WTC11 (cell line): ENCODE measurements around the gene SRCIN1.

Experiments used
- AR ChIP-seq: fragments of 250-450 bp; sonication (Bioruptor Pico); IDR thresholded peaks from 2 replicates; pipeline ENCODE4 v1.9.0; 2021; ENCODE audit warnings: mild to moderate bottlenecking
- ATF1 ChIP-seq: sonication (generic); formaldehyde crosslinking; IDR thresholded peaks from 2 replicates; pipeline ENCODE4 v1.8.1; 2023; ENCODE audit warnings: mild to moderate bottlenecking, moderate library complexity, missing genetic modification reagents
- ATF2 ChIP-seq: sonication (generic); formaldehyde crosslinking; IDR thresholded peaks from 2 replicates; pipeline ENCODE4 v1.8.1; 2022; ENCODE audit warnings: low read depth, missing genetic modification reagents, borderline replicate concordance
- ATF3 ChIP-seq: sonication (generic); formaldehyde crosslinking; conservative IDR thresholded peaks from 2 replicates; pipeline ENCODE4 v1.8.1; 2022; ENCODE audit warnings: mild to moderate bottlenecking, missing genetic modification reagents
- MAX ChIP-seq: sonication (generic); formaldehyde crosslinking; IDR thresholded peaks from 2 replicates; pipeline ENCODE4 v1.8.0; 2022; ENCODE audit warnings: mild to moderate bottlenecking, missing genetic modification reagents
- RELA ChIP-seq: sonication (generic); formaldehyde crosslinking; IDR thresholded peaks from 2 replicates; pipeline ENCODE4 v1.8.1; 2022; ENCODE audit warnings: missing genetic modification reagents, mild to moderate bottlenecking, borderline replicate concordance
- RORB ChIP-seq: fragments of 250-450 bp; sonication (Bioruptor Pico); IDR thresholded peaks from 2 replicates; pipeline ENCODE4 v1.9.0; 2021; ENCODE audit warnings: mild to moderate bottlenecking
- USF2 ChIP-seq: sonication (generic); formaldehyde crosslinking; IDR thresholded peaks from 2 replicates; pipeline ENCODE4 v1.8.1; 2023; ENCODE audit warnings: mild to moderate bottlenecking, missing genetic modification reagents, moderate library complexity
- ZBTB43 ChIP-seq: sonication (generic); formaldehyde crosslinking; IDR thresholded peaks from 2 replicates; pipeline ENCODE4 v1.8.1; 2023; ENCODE audit warnings: mild to moderate bottlenecking, missing genetic modification reagents
- ZMAT4 ChIP-seq: fragments of 250-450 bp; sonication (Bioruptor Pico); IDR thresholded peaks from 2 replicates; pipeline ENCODE4 v1.9.0; 2021; ENCODE audit warnings: mild to moderate bottlenecking
- ZNF512 ChIP-seq: sonication (generic); formaldehyde crosslinking; IDR thresholded peaks from 2 replicates; pipeline ENCODE4 v1.8.1; 2022; ENCODE audit warnings: missing genetic modification reagents, borderline replicate concordance
- TF ChIP-seq, protein P1 (sequence below): fragments of 200-600 bp; IDR thresholded peaks from 2 replicates; pipeline ENCODE4 v1.8.0; 2022; ENCODE audit warnings: antibody characterized with exemption
- TF ChIP-seq, protein P2 (sequence below): sonication (generic); formaldehyde crosslinking; IDR thresholded peaks from 2 replicates; pipeline ENCODE4 v1.8.1; 2023; ENCODE audit warnings: mild to moderate bottlenecking, missing genetic modification reagents, moderate library complexity

DNA sequence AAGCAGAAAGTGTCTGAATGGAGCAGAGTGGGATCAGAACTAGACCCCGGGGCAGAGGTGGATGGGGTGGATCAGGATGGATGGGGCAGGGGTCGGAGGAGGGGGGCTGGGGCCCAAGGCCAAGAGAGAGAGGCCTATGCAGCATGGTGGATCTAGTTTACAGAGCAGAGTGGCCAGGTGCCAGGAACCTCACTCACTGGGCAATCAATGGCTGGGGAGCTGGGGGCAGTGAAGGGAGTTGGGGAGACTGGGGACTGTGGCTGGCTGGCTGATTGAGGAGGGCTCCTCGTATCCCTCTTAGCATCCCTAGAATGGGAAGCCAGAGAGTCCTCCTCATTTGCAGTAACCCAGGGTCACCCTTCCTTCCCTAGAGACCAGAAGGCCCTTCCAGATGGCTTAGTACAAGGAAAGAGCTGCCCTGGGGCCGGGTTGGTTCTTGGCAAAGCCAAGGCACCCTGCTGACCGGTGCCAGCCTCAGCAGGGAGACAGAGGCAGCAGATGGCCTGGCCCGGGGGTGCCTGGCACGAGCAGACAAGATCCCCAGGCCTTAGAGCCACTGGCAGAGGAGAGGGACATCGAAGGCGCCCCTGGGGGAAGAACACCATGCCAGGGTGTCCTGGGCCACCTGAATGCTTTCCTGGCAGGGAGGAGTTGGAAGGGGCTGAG, 36.8 kb downstream of the SRCIN1 start:
- TF ChIP-seq, protein P1, sequence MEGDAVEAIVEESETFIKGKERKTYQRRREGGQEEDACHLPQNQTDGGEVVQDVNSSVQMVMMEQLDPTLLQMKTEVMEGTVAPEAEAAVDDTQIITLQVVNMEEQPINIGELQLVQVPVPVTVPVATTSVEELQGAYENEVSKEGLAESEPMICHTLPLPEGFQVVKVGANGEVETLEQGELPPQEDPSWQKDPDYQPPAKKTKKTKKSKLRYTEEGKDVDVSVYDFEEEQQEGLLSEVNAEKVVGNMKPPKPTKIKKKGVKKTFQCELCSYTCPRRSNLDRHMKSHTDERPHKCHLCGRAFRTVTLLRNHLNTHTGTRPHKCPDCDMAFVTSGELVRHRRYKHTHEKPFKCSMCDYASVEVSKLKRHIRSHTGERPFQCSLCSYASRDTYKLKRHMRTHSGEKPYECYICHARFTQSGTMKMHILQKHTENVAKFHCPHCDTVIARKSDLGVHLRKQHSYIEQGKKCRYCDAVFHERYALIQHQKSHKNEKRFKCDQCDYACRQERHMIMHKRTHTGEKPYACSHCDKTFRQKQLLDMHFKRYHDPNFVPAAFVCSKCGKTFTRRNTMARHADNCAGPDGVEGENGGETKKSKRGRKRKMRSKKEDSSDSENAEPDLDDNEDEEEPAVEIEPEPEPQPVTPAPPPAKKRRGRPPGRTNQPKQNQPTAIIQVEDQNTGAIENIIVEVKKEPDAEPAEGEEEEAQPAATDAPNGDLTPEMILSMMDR, result no peak
- TF ChIP-seq AR (no peak), ATF3 (CRISPR knock-in tag) (no peak), ATF1 (CRISPR knock-in tag) (no peak), ZMAT4 (CRISPR knock-in tag) (no peak), RORB (no peak), ZNF512 (CRISPR knock-in tag) (no peak), ATF2 (no peak), USF2 (CRISPR knock-in tag) (no peak), RELA (no peak), ZBTB43 (no peak), MAX (no peak)
- TF ChIP-seq, protein P2, sequence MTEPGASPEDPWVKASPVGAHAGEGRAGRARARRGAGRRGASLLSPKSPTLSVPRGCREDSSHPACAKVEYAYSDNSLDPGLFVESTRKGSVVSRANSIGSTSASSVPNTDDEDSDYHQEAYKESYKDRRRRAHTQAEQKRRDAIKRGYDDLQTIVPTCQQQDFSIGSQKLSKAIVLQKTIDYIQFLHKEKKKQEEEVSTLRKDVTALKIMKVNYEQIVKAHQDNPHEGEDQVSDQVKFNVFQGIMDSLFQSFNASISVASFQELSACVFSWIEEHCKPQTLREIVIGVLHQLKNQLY (CRISPR knock-in tag), result no peak
